Stimulated activated CD8-positive, alpha-beta memory T cell treated with anti-CD3 and anti-CD28 coated beads, Interleukin-7, amount 100 ng/mL, for 4 hours (primary cell): ENCODE results near the gene TMEM44.

Source experiments
- DNase-seq, 2 donors: peaks; one replicate each; pipeline ENCODE4 v3.0.0-alpha.2; 2020; ENCODE audit warnings: low read depth in 2 of 2

The TMEM44 gene

DNA sequence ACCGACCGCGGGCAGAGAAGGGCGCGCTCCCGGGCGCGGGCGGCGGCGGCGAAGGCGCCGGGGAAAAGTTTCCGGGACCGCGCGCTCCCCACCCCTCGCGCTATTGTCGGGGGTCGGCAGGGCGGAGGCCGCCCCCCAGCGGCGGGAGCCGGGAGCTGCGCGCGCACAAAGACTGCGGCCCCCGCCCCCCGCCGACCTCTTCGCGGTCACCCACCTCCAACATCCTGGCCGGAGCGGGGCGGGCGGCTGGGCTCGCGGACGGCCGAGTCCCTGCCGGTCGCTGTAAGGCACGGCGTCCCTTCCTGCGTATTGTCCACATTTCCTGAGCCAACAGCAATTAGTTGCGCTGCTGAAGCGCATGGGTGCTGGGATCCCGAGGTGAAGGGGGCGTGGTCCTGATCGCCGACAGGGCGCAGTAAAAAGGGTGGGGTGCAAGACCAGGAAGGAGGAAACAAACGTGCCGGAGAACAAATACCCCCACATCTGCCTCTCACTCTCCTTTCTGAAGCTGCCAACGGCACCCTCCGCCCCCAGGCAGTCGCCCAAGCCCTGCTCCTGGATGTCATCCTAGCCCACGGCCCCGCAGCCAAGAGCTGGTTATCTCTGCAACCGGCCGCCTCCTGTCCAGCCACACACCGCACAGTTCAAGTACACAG, at the start of gene TMEM44:
TMEM44 (minus strand) TSS at position 71 of the 656 bp plus-strand sequence. CDS start 204 bp downstream, outside the sequence.
- DNase-seq: peak; percentile 7 to 57

DNA sequence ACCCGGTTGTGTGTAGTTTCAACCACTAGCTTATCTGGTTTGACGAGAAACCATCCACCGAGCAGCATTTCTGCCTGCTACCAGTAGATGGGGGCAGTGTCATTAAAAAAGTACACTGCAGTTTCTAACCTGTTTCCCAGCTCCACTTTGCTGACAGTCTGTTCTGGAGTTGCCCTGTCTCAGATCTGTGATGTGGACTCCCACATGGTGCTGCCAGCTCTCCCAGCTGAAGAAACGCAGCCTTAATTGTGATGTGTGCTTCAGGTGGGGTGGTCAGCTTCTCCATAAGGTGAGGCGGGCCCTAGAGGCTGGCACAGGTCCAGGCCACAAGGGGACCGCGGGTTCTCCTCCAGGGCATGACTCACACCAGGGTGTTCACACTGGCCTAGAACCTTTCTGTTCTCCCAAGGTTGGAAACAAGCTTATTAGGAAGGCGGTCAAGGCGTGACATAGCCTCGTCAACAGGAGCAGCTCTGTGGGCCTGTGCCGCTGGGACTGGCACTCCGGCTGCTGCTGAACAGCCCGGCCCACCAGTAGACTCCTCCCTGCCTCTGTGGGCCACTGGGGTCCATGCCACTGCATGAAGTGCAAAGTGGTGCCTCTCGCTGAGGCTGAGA, 49.6 kb upstream of the TMEM44 start:
- peak; percentile 36 to 61 for DNase-seq

GRCh38 chr3:194682189-194682693, 49.0 kb upstream of the TMEM44 start:
- DNase-seq: no peak

GRCh38 chr3:194680888-194681615, 47.8 kb upstream of the TMEM44 start:
- no peak for DNase-seq

DNA sequence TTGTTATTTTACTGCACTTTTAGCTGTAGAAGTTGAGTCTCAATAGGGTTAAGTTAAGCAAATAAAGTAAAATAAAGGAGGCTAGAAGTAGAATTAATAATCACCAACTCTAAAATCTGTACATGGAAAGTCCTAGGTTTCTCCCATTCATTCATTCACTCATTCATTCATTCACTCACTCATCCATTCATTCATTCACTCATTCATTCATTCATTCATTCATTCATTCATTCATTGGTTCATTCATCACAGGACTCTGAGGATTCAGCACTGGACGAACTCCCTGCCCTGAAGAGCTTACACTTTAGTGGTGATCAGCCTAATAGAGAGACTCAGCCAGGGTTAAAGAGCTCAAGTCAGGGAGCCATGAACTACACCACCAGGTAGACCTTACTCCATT, 43.3 kb upstream of the TMEM44 start:
- DNase-seq: no peak

- no peak for DNase-seq
Observed at GRCh38 chr3:194675680-194676079, 42.5 kb upstream of the TMEM44 start.

DNA sequence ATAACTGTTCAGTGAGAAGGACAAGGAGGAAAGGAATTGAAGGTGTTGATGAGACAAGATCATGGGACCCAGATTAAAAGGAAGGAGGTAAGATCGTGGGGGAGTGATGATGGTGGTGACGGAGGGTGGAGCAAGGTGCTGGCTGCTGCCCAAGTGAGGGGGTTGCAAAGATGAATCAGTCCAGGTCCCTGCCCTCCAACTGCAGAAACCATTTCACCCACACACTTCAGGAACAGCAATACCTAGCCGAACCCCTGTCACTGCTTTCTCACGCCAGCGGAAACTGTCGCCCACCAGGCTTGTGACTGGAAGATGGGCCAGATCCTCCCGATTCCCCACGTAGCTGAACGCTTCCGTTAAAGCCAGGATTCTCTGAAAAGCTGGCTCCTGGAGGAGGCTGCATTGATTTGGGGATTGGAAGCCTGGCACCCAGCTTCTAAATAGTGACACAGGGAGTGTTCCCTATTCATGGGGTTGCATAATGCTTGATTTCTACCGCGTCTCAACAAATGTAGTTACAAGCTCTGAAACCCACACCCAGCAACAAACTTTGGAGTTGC, 41.9 kb upstream of the TMEM44 start:
- peak; percentile 34 to 45 for DNase-seq

DNA sequence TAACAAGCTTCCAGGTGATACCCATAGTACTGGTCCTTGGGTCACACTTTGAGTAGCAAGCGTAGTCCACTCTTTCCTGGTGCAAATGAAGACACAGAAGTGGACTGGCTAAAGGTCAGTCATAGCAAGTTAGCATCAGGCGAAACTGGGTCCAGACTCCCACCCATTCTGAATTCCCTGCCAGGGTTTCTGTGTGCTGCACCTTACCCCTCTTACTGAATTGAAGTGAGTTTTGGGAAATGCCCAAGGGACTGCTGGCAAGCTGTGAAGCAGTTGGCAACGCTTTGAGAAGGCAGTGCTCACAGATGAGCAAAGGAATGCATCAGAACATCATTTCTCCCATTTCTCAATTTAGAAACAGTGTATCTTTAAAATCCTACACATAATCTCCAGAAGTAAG, 40.5 kb upstream of the TMEM44 start:
- no peak for DNase-seq

- no peak for DNase-seq
Observed at GRCh38 chr3:194672876-194673275, 39.7 kb upstream of the TMEM44 start.

GRCh38 chr3:194671900-194672808, 38.9 kb upstream of the TMEM44 start, which contains the start of gene LSG1:
Gene LSG1, minus strand, starts transcription at chr3:194672191. Its CDS starts 29 bp downstream, at chr3:194672162.
- DNase-seq: peak; percentile 83 to 84

- no peak for DNase-seq
Observed at GRCh38 chr3:194671511-194671899, 38.3 kb upstream of the TMEM44 start.

DNA sequence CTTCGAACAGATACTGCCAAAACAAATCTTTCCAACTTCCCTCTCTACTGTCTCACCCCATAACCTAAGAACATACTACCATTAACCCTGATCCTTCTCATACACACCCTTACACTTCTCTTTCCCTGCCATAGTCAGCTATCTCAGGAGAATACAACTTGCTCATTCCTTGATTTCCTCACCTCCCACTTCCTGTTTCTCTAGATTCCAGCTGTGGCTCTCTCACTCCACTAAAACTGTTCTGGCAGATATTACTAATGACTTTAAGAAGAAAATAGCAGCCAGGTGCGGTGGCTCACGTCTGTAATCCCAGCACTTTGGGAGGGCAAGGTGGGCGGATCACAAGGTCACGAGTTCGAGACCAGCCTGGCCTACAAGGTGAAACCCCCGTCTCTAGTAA, 34.1 kb upstream of the TMEM44 start:
- DNase-seq: no peak

- no peak for DNase-seq
Observed at GRCh38 chr3:194664857-194665256, 31.6 kb upstream of the TMEM44 start.

- DNase-seq: no peak
Observed at GRCh38 chr3:194661946-194662345, 28.7 kb upstream of the TMEM44 start.

GRCh38 chr3:194661374-194661773, 28.2 kb upstream of the TMEM44 start:
- DNase-seq: no peak

DNA sequence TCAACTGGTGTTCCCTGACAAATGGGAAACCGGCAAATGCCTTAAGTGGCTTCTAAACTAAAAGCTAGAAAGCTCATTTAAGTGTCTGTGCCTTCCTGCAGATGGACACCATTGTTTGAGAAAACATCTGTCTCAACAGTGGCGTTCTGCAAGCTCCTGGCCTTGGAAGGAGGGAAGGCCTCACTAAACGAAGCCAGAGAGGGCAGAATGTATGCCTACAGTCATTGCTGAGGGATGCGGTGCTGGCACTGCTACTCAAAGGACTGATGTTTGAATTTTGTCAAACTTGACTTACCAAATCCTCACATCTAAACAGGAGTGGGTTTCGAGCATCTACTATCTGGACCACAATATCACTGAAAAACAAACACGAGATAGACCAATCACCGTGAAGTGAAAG, 26.6 kb upstream of the TMEM44 start:
- no peak for DNase-seq

- no peak for DNase-seq
Observed at GRCh38 chr3:194658477-194659242, 25.4 kb upstream of the TMEM44 start.

DNA sequence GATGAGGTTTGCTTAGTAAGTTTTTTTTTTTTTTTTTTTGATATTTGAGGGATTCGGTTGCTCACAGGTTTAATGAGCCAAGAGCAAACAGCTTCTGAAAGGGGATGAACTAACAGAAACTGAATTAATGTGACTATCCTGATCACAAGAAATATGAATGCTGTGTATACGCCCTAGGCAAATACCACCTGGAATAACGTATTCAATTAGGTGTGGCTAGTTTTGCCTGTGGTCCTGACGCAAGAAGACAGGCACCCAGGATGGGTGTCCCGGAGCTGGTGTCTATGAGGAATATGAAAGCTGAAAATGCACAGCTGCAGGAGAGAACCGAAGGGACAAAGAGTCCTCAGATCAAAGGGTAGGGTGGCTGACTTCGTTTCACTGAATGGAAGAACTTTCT, 24.2 kb upstream of the TMEM44 start:
- no peak for DNase-seq

- no peak for DNase-seq
Observed at GRCh38 chr3:194654443-194654842, 21.2 kb upstream of the TMEM44 start.

- DNase-seq: no peak
Observed at GRCh38 chr3:194647747-194648146, 14.5 kb upstream of the TMEM44 start.

GRCh38 chr3:194642769-194643168, 9.6 kb upstream of the TMEM44 start:
- DNase-seq: no peak
